ENCODE data around the gene ENHO.

DNA sequence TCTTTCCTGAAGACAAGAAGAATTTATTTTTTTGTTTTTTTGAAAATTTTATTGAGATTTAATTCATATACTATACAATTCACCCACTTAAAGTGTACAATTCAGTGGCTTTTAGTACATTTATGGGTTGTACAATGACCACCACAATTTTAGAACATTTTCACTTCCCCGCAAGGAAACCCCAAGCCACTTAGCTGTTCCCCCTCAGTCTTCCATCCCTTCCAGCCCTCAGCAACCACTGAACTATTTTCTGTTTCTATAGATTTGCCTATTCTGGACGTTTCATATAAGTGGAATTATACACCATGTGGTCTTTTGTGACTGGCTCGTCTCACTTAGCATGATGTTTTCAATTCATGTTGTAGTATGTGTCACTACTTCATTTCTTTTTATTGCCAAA, 36.2 kb downstream of the ENHO start:
- TF ChIP-seq CTCF (IDR thresholded peaks at IDR 0.05) (no peak), EP300 (IDR thresholded peaks at IDR 0.05) (no peak), POLR2A (IDR thresholded peaks at IDR 0.05) (no peak)

All from tibial nerve (tissue), 4 donors.